Breast epithelium (tissue), 4 donors: ENCODE measurements around the gene PCK2. TPM values are rescaled to one million over a fixed set of nuclear protein-coding genes. Genes with fewer than 3 reads are reported as not detected.

Source experiments
- DNase-seq, 2 donors: peaks; one replicate each; pipeline ENCODE4 v3.0.0-alpha.2; 2019; ENCODE audit warnings: low spot score in 2 of 2
- H3K27ac ChIP-seq, 2 donors: fragments of 200-600 bp; sonication (generic) in 1 of 2; one replicate each; pipeline ENCODE4 v1.5.1; 2016 to 2019; ENCODE audit warnings: mild to moderate bottlenecking in 1 of 2
- H3K27me3 ChIP-seq, 2 donors: fragments of 200-600 bp; sonication (generic) in 1 of 2; one replicate each; pipeline versions ENCODE4 v1.5.1 to v1.6.0; 2017 to 2019; ENCODE audit warnings: control low read depth in 1 of 2, mild to moderate bottlenecking in 1 of 2
- H3K36me3 ChIP-seq: fragments of 200-600 bp; one replicate; pipeline ENCODE4 v1.5.1; 2019
- H3K4me1 ChIP-seq, 2 donors: fragments of 200-600 bp; sonication (generic); one replicate each; pipeline ENCODE4 v1.5.1; 2016 to 2019; ENCODE audit warnings: control low read depth in 1 of 2
- H3K4me3 ChIP-seq, 3 donors: fragments of 200-600 bp; sonication (generic); 1 replicate in 2 of 3; 2 replicates in 1 of 3; pipeline ENCODE4 v1.5.1; 2016 to 2019; ENCODE audit warnings: mild to moderate bottlenecking in 3 of 3, moderate library complexity in 2 of 3
- H3K9me3 ChIP-seq, 2 donors: fragments of 200-600 bp; sonication (generic) in 1 of 2; one replicate each; pipeline ENCODE4 v1.5.1; 2016 to 2019; ENCODE audit warnings: control low read depth in 1 of 2
- CTCF ChIP-seq, 3 donors: fragments of 450-650 bp; IDR thresholded peaks; one replicate each; pipeline ENCODE4 v1.5.1; 2016 to 2017; ENCODE audit warnings: antibody characterized with exemption in 3 of 3, mild to moderate bottlenecking in 3 of 3, moderate library complexity in 3 of 3
- POLR2A ChIP-seq: fragments of 450-650 bp; IDR thresholded peaks from one replicate; pipeline ENCODE4 v1.6.1; 2016; ENCODE audit warnings: antibody characterized with exemption, mild to moderate bottlenecking, moderate library complexity
- POLR2AphosphoS5 ChIP-seq, 3 donors: sonication (generic); formaldehyde crosslinking; IDR thresholded peaks; one replicate each; pipeline ENCODE4 v1.6.1; 2017; ENCODE audit warnings: antibody characterized with exemption in 3 of 3
- intact Hi-C: fragments of 100-400 bp; cut with DNase I; formaldehyde crosslinking; loops from one replicate; pipeline ENCODE4 v1.15.1; 2023; ENCODE audit warnings: low total_unique reads
- total RNA-seq, 3 donors: library from RNA; depleted of rRNA; stranded (reverse); fragments of >200 nt; gene quantifications; one replicate each; pipeline ENCODE4 v1.1.0, GENCODE V29; 2016

PCK2 gene
- total RNA-seq, 3 donors from 2014 or later = 20.5 to 51.5 (median 24.3) TPM

GRCh38 chr14:24126939-24127338 lies 32.8 kb downstream of the PCK2 start:
- intact Hi-C loops = no loop called here
- no peak for DNase-seq
- TF ChIP-seq POLR2A (no peak), CTCF (IDR thresholded peaks at IDR 0.05) (no peak), POLR2AphosphoS5 (IDR thresholded peaks at IDR 0.05) (no peak)
- no peak overlapping the region for H3K4me3 ChIP-seq
- H3K9me3 ChIP-seq = no peaks in the 10 kb centered on the region
- no peaks in the 10 kb centered on the region for H3K4me1 ChIP-seq
- H3K27me3 ChIP-seq = no peaks in the 10 kb centered on the region
- no peak overlapping the region for H3K27ac ChIP-seq
- peaks cover 14% of the 10 kb centered on the region for H3K36me3 ChIP-seq

- Histone ChIP-seq H3K36me3 (peaks cover 11% of the 10 kb centered on the region), H3K27me3 (no peaks in the 10 kb centered on the region), H3K27ac (no peak overlapping the region), H3K9me3 (no peaks in the 10 kb centered on the region), H3K4me3 (no peak overlapping the region), H3K4me1 (no peaks in the 10 kb centered on the region)
- TF ChIP-seq POLR2A (no peak), POLR2AphosphoS5 (IDR thresholded peaks at IDR 0.05) (no peak), CTCF (IDR thresholded peaks at IDR 0.05) (no peak)
- no peak for DNase-seq
- intact Hi-C loops = no loop called here
These were observed 33.6 kb downstream of the PCK2 start for GRCh38 chr14:24127673-24128072.

GRCh38 chr14:24129410-24129998 lies 35.4 kb downstream of the PCK2 start:
- no peaks in the 10 kb centered on the region for H3K36me3 ChIP-seq
- TF ChIP-seq POLR2AphosphoS5 (IDR thresholded peaks at IDR 0.05) (no peak), POLR2A (no peak), CTCF (IDR thresholded peaks at IDR 0.05) (no peak)
- H3K4me1 ChIP-seq = no peaks in the 10 kb centered on the region
- H3K9me3 ChIP-seq = no peaks in the 10 kb centered on the region
- no peaks in the 10 kb centered on the region for H3K27me3 ChIP-seq
- intact Hi-C loops = no loop called here
- no peak for DNase-seq
- no peak overlapping the region for H3K27ac ChIP-seq
- H3K4me3 ChIP-seq = no peak overlapping the region

- TF ChIP-seq POLR2AphosphoS5 (IDR thresholded peaks at IDR 0.05) (no peak), POLR2A (no peak), CTCF (IDR thresholded peaks at IDR 0.05) (no peak)
- Histone ChIP-seq H3K4me3 (no peak within 1 kb of the TSS), H3K36me3 (no peaks in the 10 kb centered on the region), H3K27me3 (no peaks in the 10 kb centered on the region), H3K4me1 (no peaks in the 10 kb centered on the region), H3K9me3 (no peaks in the 10 kb centered on the region), H3K27ac (peak within 1 kb of the TSS; percentile 73 to 74)
- intact Hi-C loops = no loop called here
- no peak for DNase-seq
These were observed 36.2 kb downstream of the PCK2 start, which contains the start of gene FITM1 for GRCh38 chr14:24130380-24130716. FITM1 (plus strand) TSS chr14:24130659; CDS start chr14:24131564, 905 bp downstream.

- Histone ChIP-seq H3K27me3 (no peaks in the 10 kb centered on the region), H3K36me3 (no peaks in the 10 kb centered on the region), H3K9me3 (no peaks in the 10 kb centered on the region), H3K4me1 (no peaks in the 10 kb centered on the region), H3K27ac (peak overlapping the region; percentile 73 to 74), H3K4me3 (no peak overlapping the region)
- intact Hi-C loops = no loop called here
- no peak for TF ChIP-seq POLR2AphosphoS5 (IDR thresholded peaks at IDR 0.05)
- no peak for TF ChIP-seq CTCF (IDR thresholded peaks at IDR 0.05)
- TF ChIP-seq POLR2A = no peak
- DNase-seq = no peak
These were observed 36.8 kb downstream of the PCK2 start for GRCh38 chr14:24130717-24131548.
